Mammary epithelial cell (primary cell): ENCODE data around the gene AGFG2.

ENCODE experiments used
- CTCF ChIP-seq, 2 donors: IDR thresholded peaks in 1 of 2; conservative IDR thresholded peaks in 1 of 2; 2 replicates each; pipeline ENCODE4 v1.5.1; 2011 to 2012; ENCODE audit warnings: inconsistent platforms in 2 of 2, low read length in 2 of 2, mild to moderate bottlenecking in 2 of 2, control low read depth in 1 of 2, low read depth in 1 of 2; ENCODE audit not compliant: insufficient read depth in 1 of 2; ENCODE audit errors: extremely low read depth in 1 of 2
- EZH2 ChIP-seq: IDR thresholded peaks from 2 replicates; pipeline ENCODE4 v1.6.1; 2012; ENCODE audit warnings: low read length, inconsistent platforms, borderline replicate concordance

- no peak for TF ChIP-seq CTCF (conservative IDR thresholded peaks at IDR 0.05 in 1 of 2, IDR thresholded peaks at IDR 0.05 in 1 of 2; ENCODE audit: extremely low read depth in 1 of 2, insufficient read depth in 1 of 2, low read depth in 1 of 2, low read length in 2 of 2)
- no peak for TF ChIP-seq EZH2
Observed at GRCh38 chr7:100563100-100563564, 24.1 kb downstream of the AGFG2 start.
